ENCODE results near the gene PTPRG. TPM values are rescaled to one million over a fixed set of nuclear protein-coding genes. Genes with fewer than 3 reads are reported as not detected.

Gene PTPRG
- total and polyA plus RNA-seq, 2 experiments from 2014 or later = 24.4 to 131 TPM

GRCh38 chr3:62143843-62144450 lies 582.6 kb downstream of the PTPRG start:
- ATAC-seq = no peak
- Histone ChIP-seq H4K20me1 (replicated peaks; ENCODE audit: insufficient read depth) (peaks cover 4% of the 10 kb centered on the region; the same call in 1 of the 2 replicates), H3K27me3 (ENCODE audit: insufficient read depth) (no peaks in the 10 kb centered on the region), H3K4me1 (ENCODE audit: insufficient read depth) (peaks cover 13% of the 10 kb centered on the region), H3K79me2 (replicated peaks; ENCODE audit: insufficient read depth) (no peaks in the 10 kb centered on the region), H3K27ac (ENCODE audit: low read depth) (no peak overlapping the region; the same call in 1 of the 2 replicates), H3K36me3 (ENCODE audit: insufficient read depth) (no peaks in the 10 kb centered on the region), H3F3A (replicated peaks; ENCODE audit: low read depth) (no peaks in the 10 kb centered on the region), H3K4me2 (no peak overlapping the region), H2AFZ (no peak overlapping the region), H3K9me2 (ENCODE audit: insufficient read depth) (no peaks in the 10 kb centered on the region), H3K4me3 (no peak overlapping the region)
- Mint-ChIP-seq H3K36me3 (ENCODE audit: low read depth) (peaks cover 20% of the 10 kb centered on the region; the same call in 2 of the 3 replicates), H3K27ac (no peak overlapping the region), H3K4me3 (no peak overlapping the region), H3K4me1 (peaks cover 32% of the 10 kb centered on the region), H3K27me3 (ENCODE audit: insufficient read depth, low read depth, poor library complexity) (peaks cover 8% of the 10 kb centered on the region), H3K9me3 (no peaks in the 10 kb centered on the region)
- no peak for DNase-seq (ENCODE audit: low spot score)
- TF ChIP-seq CREB1 (CRISPR knock-in tag; IDR thresholded peaks at IDR 0.05; ENCODE audit: low read depth) (no peak), CTCF (conservative IDR thresholded peaks at IDR 0.05; ENCODE audit: low read depth in 2 of 2) (no peak), REST (IDR thresholded peaks at IDR 0.05; ENCODE audit: unreplicated experiment) (no peak), NANOG (IDR thresholded peaks at IDR 0.05; ENCODE audit: borderline replicate concordance) (no peak), EZH2 (IDR thresholded peaks at IDR 0.05; ENCODE audit: low read depth, unreplicated experiment) (no peak), ETS1 (IDR thresholded peaks at IDR 0.05) (no peak), ZNF114 (CRISPR knock-in tag; IDR thresholded peaks at IDR 0.05) (no peak), JUNB (IDR thresholded peaks at IDR 0.05; ENCODE audit: unreplicated experiment) (no peak), POLR2AphosphoS5 (IDR thresholded peaks at IDR 0.05; ENCODE audit: low read depth) (no peak), ZNF462 (CRISPR knock-in tag; IDR thresholded peaks at IDR 0.05) (no peak), EZH2phosphoT487 (IDR thresholded peaks at IDR 0.05; ENCODE audit: unreplicated experiment) (no peak), ZNF331 (CRISPR knock-in tag; IDR thresholded peaks at IDR 0.05; ENCODE audit: low read depth) (no peak), STAT1 (IDR thresholded peaks at IDR 0.05; ENCODE audit: unreplicated experiment) (no peak)

All from GM23338 (cell line).